MCF 10A (cell line): ENCODE data around the gene SNTB2. TPM values are rescaled to one million over a fixed set of nuclear protein-coding genes. Genes with fewer than 3 reads are reported as not detected.
A peak's percentile ranks its signal among the peaks of the same experiment; 100 is the strongest.

ENCODE experiments used
- BruUV-seq: library from RNA; stranded (reverse); fragments of 400-500 nt; replicated peaks from 2 replicates; lab custom pipeline; 2021; lab: Mats Ljungman, UMichigan
- CTCF ChIA-PET: fragments of 300-600 bp; sonication (Branson Sonifier 250); formaldehyde crosslinking; extraction: SDS; loops from one replicate; lab custom pipeline; 2021; ENCODE audit warnings: antibody characterized with exemption, inconsistent platforms; lab: Yijun Ruan, JAX
- POLR2A ChIA-PET: fragments of 300-600, 350-650 bp; sonication (Branson Sonifier 250); formaldehyde crosslinking; extraction: SDS; loops from one replicate; lab custom pipeline; 2020; ENCODE audit warnings: antibody characterized with exemption, inconsistent platforms; lab: Yijun Ruan, JAX
- DNase-seq: peaks from one replicate; pipeline ENCODE4 v3.0.0-alpha.2; 2018; ENCODE audit not compliant: unreplicated experiment
- H3K27ac Mint-ChIP-seq: one replicate; pipeline ENCODE4 v1.8.0; 2022; ENCODE audit warnings: mild to moderate bottlenecking, low read depth, mixed read lengths; ENCODE audit not compliant: unreplicated experiment
- H3K27me3 Mint-ChIP-seq: one replicate; pipeline ENCODE4 v1.8.0; 2022; ENCODE audit warnings: mixed read lengths; ENCODE audit not compliant: insufficient read depth, unreplicated experiment
- H3K36me3 Mint-ChIP-seq: one replicate; pipeline ENCODE4 v1.8.0; 2022; ENCODE audit warnings: mild to moderate bottlenecking, moderate library complexity, mixed read lengths; ENCODE audit not compliant: insufficient read depth, unreplicated experiment
- H3K4me1 Mint-ChIP-seq: one replicate; pipeline ENCODE4 v1.8.0; 2022; ENCODE audit warnings: mixed read lengths; ENCODE audit not compliant: insufficient read depth, unreplicated experiment
- H3K4me3 Mint-ChIP-seq: one replicate; pipeline ENCODE4 v1.8.0; 2022; ENCODE audit warnings: mild to moderate bottlenecking, moderate library complexity, mixed read lengths; ENCODE audit not compliant: unreplicated experiment
- H3K9me3 Mint-ChIP-seq: one replicate; pipeline ENCODE4 v1.8.0; 2022; ENCODE audit warnings: mixed read lengths; ENCODE audit not compliant: unreplicated experiment
- CTCF ChIP-seq: fragments of 200-600 bp; IDR thresholded peaks from one replicate; pipeline ENCODE4 v1.8.0; 2022; ENCODE audit warnings: antibody characterized with exemption, mild to moderate bottlenecking; ENCODE audit not compliant: unreplicated experiment
- intact Hi-C: fragments of 100-400 bp; cut with micrococcal nuclease; formaldehyde crosslinking; loops from 2 replicates; pipeline ENCODE4 v1.14.1; 2022
- total RNA-seq: library from RNA; stranded (reverse); gene quantifications from 2 replicates; pipeline ENCODE4 v1.2.3, GENCODE V29; 2022

The SNTB2 gene
- total RNA-seq, 1 experiment from 2014 or later, result 20.2 TPM

DNA sequence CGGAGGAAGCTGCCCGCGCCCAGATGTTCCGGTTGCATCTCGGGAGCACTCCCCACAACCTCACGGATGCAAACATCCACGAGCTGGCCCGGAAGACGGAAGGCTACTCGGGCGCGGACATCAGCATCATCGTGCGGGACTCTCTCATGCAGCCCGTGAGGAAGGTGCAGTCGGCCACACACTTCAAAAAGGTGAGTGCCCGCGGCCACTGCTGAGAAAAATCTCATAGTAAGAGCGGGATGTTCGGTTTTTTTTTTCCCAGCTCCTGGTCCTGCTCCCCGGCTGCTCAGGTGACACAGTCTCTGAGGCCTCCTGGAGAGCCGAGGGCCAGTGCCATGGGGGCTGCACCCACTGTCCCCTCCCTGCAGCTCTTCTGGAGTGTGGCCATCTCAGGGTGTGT, 134.1 kb downstream of the SNTB2 start:
- Mint-ChIP-seq H3K27me3 (no peaks in the 10 kb centered on the region), H3K9me3 (no peaks in the 10 kb centered on the region), H3K4me3 (no peak overlapping the region), H3K4me1 (peaks cover 4% of the 10 kb centered on the region), H3K27ac (no peak overlapping the region), H3K36me3 (peaks cover 86% of the 10 kb centered on the region)
- BruUV-seq, result no TSS peak
- ChIA-PET CTCF (interaction anchor here (0.6 kb wide), 2 partner anchors 365 to 434 kb away, joined by 3 to 5 read pairs; partner anchors contain the start of gene NOB1), POLR2A (interaction anchor here (0.9 kb wide), 1 partner anchor 9 kb away, joined by 4 read pairs; the partner anchor contains the start of gene PDF)
- no peak for DNase-seq
- no peak for TF ChIP-seq CTCF
- intact Hi-C loops, result no loop called here

GRCh38 chr16:69322343-69322742, 135.4 kb downstream of the SNTB2 start:
- H3K4me1 Mint-ChIP-seq, result peaks cover 11% of the 10 kb centered on the region
- no peak for DNase-seq
- H3K27ac Mint-ChIP-seq, result no peak overlapping the region
- H3K4me3 Mint-ChIP-seq, result no peak overlapping the region
- BruUV-seq, result no TSS peak
- no peak for TF ChIP-seq CTCF
- no peaks in the 10 kb centered on the region for H3K9me3 Mint-ChIP-seq
- H3K27me3 Mint-ChIP-seq, result no peaks in the 10 kb centered on the region
- intact Hi-C loops, result no loop called here
- CTCF ChIA-PET, result interaction anchor here (0.6 kb wide), 1 partner anchor 178 kb away, joined by 3 read pairs; no protein-coding TSS in a partner anchor
- POLR2A ChIA-PET, result interaction anchor here (1.3 kb wide), 1 partner anchor 10 kb away, joined by 4 read pairs; no protein-coding TSS in a partner anchor
- H3K36me3 Mint-ChIP-seq, result peaks cover 86% of the 10 kb centered on the region

GRCh38 chr16:69323415-69323814, 136.5 kb downstream of the SNTB2 start:
- BruUV-seq, result no TSS peak
- CTCF ChIA-PET, result interaction anchor here (0.6 to 2.5 kb wide), 2 partner anchors 11 to 198 kb away, joined by 3 to 15 read pairs; partner anchors contain the start of gene VPS4A
- peak overlapping the region; percentile 23 for H3K27ac Mint-ChIP-seq
- POLR2A ChIA-PET, result interaction anchor here (0.8 to 1.3 kb wide), 3 partner anchors 9 to 11 kb away, joined by 3 to 4 read pairs (median 3); no protein-coding TSS in a partner anchor
- H3K9me3 Mint-ChIP-seq, result no peaks in the 10 kb centered on the region
- H3K36me3 Mint-ChIP-seq, result peaks cover 86% of the 10 kb centered on the region
- H3K4me1 Mint-ChIP-seq, result peaks cover 13% of the 10 kb centered on the region
- DNase-seq, result no peak
- H3K27me3 Mint-ChIP-seq, result no peaks in the 10 kb centered on the region
- no peak overlapping the region for H3K4me3 Mint-ChIP-seq
- no peak for TF ChIP-seq CTCF
- intact Hi-C loops, result no loop called here

DNA sequence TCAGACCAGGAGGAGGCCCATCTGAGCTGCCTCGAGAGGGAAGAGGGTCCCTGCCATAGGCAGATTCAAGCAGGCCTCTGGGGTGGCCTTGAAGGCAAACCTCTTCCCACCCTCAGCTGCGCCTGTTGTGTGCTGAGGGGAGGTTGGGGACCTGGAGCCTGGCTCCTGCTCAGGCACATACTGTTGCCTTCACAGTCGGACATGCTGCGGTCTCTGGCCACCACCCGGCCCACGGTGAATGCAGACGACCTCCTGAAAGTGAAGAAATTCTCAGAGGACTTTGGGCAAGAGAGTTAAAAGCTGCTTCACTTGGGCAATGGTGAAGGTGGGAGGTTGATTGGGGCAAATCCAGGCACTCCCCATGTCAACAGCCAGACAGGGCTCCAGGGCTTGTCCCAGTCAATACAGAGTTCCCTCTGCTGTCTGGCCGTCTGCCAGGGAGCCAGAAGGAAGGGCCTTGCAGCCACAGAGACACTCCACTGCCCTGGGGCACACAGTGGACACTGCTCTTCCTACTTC, 137.1 kb downstream of the SNTB2 start:
- Mint-ChIP-seq H3K27me3 (no peaks in the 10 kb centered on the region), H3K4me1 (peaks cover 20% of the 10 kb centered on the region), H3K9me3 (no peaks in the 10 kb centered on the region), H3K36me3 (peaks cover 88% of the 10 kb centered on the region), H3K4me3 (no peak overlapping the region), H3K27ac (peak overlapping the region; percentile 23)
- intact Hi-C loops, result no loop called here
- no TSS peak for BruUV-seq
- POLR2A ChIA-PET, result interaction anchor here (0.7 to 1.2 kb wide), 2 partner anchors 9 to 191 kb away, joined by 3 to 4 read pairs; no protein-coding TSS in a partner anchor
- no peak for DNase-seq
- CTCF ChIA-PET, result interaction anchor here (0.6 to 2.5 kb wide), 4 partner anchors 12 to 199 kb away, joined by 3 to 15 read pairs (median 4); partner anchors contain the start of gene VPS4A
- no peak for TF ChIP-seq CTCF
